ENCODE measurements around the gene OR2W1.
A peak's percentile ranks its signal among the peaks of the same experiment; 100 is the strongest.

The OR2W1 gene

GRCh38 chr6:29081312-29081711 is 36.3 kb upstream of the OR2W1 start:
- no peaks in the 10 kb centered on the region for H3K79me2 ChIP-seq (ENCODE audit: insufficient read depth, low read length)
- H3F3A ChIP-seq (ENCODE audit: insufficient read depth), result no peaks in the 10 kb centered on the region
- no peak overlapping the region for H3K27ac ChIP-seq (ENCODE audit: low read depth, low read length)
- no peaks in the 10 kb centered on the region for H3K9me2 ChIP-seq (replicated peaks; ENCODE audit: insufficient read depth, low read length)
- H2AFZ ChIP-seq (ENCODE audit: low read depth, low read length, severe bottlenecking), result no peak overlapping the region
- no peak overlapping the region for H3K4me2 ChIP-seq (ENCODE audit: low read depth, low read length, poor library complexity, severe bottlenecking)
- no peak overlapping the region for H3K9ac ChIP-seq (ENCODE audit: low read length)
- H3K4me3 ChIP-seq (ENCODE audit: insufficient read depth, low read length, poor library complexity, severe bottlenecking), result no peak overlapping the region
- H3K36me3 ChIP-seq (ENCODE audit: low read length), result no peaks in the 10 kb centered on the region
- no peaks in the 10 kb centered on the region for H3K9me3 ChIP-seq (ENCODE audit: insufficient read depth, low read length)
- H3K27me3 ChIP-seq (ENCODE audit: low read length), result no peaks in the 10 kb centered on the region
- TF ChIP-seq EZH2phosphoT487 (conservative IDR thresholded peaks at IDR 0.05; ENCODE audit: low read length) (no peak), CTCF (IDR thresholded peaks at IDR 0.05; ENCODE audit: insufficient read depth, low read length, poor library complexity, severe bottlenecking) (no peak)
- no peaks in the 10 kb centered on the region for H4K20me1 ChIP-seq (ENCODE audit: low read depth, low read length)

- H4K20me1 ChIP-seq (ENCODE audit: low read depth, low read length), result no peaks in the 10 kb centered on the region
- H3K9me3 ChIP-seq (ENCODE audit: insufficient read depth, low read length), result no peaks in the 10 kb centered on the region
- no peaks in the 10 kb centered on the region for H3K79me2 ChIP-seq (ENCODE audit: insufficient read depth, low read length)
- no peaks in the 10 kb centered on the region for H3F3A ChIP-seq (ENCODE audit: insufficient read depth)
- TF ChIP-seq CTCF (IDR thresholded peaks at IDR 0.05; ENCODE audit: insufficient read depth, low read length, poor library complexity, severe bottlenecking), result no peak
- TF ChIP-seq EZH2phosphoT487 (conservative IDR thresholded peaks at IDR 0.05; ENCODE audit: low read length), result no peak
- no peak overlapping the region for H3K27ac ChIP-seq (ENCODE audit: low read depth, low read length)
- H2AFZ ChIP-seq (ENCODE audit: low read depth, low read length, severe bottlenecking), result no peak overlapping the region
- no peaks in the 10 kb centered on the region for H3K27me3 ChIP-seq (ENCODE audit: low read length)
- H3K4me3 ChIP-seq (ENCODE audit: insufficient read depth, low read length, poor library complexity, severe bottlenecking), result no peak overlapping the region
- no peak overlapping the region for H3K9ac ChIP-seq (ENCODE audit: low read length)
- no peaks in the 10 kb centered on the region for H3K36me3 ChIP-seq (ENCODE audit: low read length)
- no peaks in the 10 kb centered on the region for H3K9me2 ChIP-seq (replicated peaks; ENCODE audit: insufficient read depth, low read length)
- H3K4me2 ChIP-seq (ENCODE audit: low read depth, low read length, poor library complexity, severe bottlenecking), result no peak overlapping the region
These were observed 34.2 kb upstream of the OR2W1 start for GRCh38 chr6:29079203-29079602.

- Histone ChIP-seq H3K9me3 (ENCODE audit: insufficient read depth, low read length) (no peaks in the 10 kb centered on the region), H3K4me3 (ENCODE audit: insufficient read depth, low read length, poor library complexity, severe bottlenecking) (no peak overlapping the region), H3K27me3 (ENCODE audit: low read length) (0 out of 2 replicates have a peak, but pooled peaks cover 5% of the 10 kb centered on the region), H3F3A (ENCODE audit: insufficient read depth) (no peaks in the 10 kb centered on the region), H4K20me1 (ENCODE audit: low read depth, low read length) (peaks cover 3% of the 10 kb centered on the region; the same call in 1 of the 2 replicates), H3K36me3 (ENCODE audit: low read length) (no peaks in the 10 kb centered on the region), H3K79me2 (ENCODE audit: insufficient read depth, low read length) (no peaks in the 10 kb centered on the region), H3K27ac (ENCODE audit: low read depth, low read length) (no peak overlapping the region), H2AFZ (ENCODE audit: low read depth, low read length, severe bottlenecking) (no peak overlapping the region), H3K9ac (ENCODE audit: low read length) (no peak overlapping the region), H3K9me2 (replicated peaks; ENCODE audit: insufficient read depth, low read length) (no peaks in the 10 kb centered on the region), H3K4me2 (ENCODE audit: low read depth, low read length, poor library complexity, severe bottlenecking) (no peak overlapping the region)
- TF ChIP-seq EZH2phosphoT487 (conservative IDR thresholded peaks at IDR 0.05; ENCODE audit: low read length) (no peak), CTCF (IDR thresholded peaks at IDR 0.05; ENCODE audit: insufficient read depth, low read length, poor library complexity, severe bottlenecking) (peak; percentile 44)
These were observed 27.1 kb upstream of the OR2W1 start for GRCh38 chr6:29071831-29072723.
